Astrocyte (in vitro differentiated cells and primary cell): ENCODE measurements around the gene PPP1R36.

Experiments
- CTCF ChIP-seq: IDR thresholded peaks from 2 replicates; pipeline ENCODE4 v1.5.1; 2011; ENCODE audit warnings: low read depth, mild to moderate bottlenecking, inconsistent platforms, low read length, moderate library complexity; ENCODE audit not compliant: insufficient read depth
- EZH2 ChIP-seq: IDR thresholded peaks from 2 replicates; pipeline ENCODE4 v1.6.1; 2012; ENCODE audit warnings: mild to moderate bottlenecking, low read length, inconsistent platforms; ENCODE audit not compliant: insufficient read depth

- TF ChIP-seq CTCF, result no peak
- no peak for TF ChIP-seq EZH2
Measured at GRCh38 chr14:64605926-64606685, 56.3 kb downstream of the PPP1R36 start.
